Lung (tissue), 12 donors: ENCODE measurements around the gene EXOC2. TPM values are rescaled to one million over a fixed set of nuclear protein-coding genes. Genes with fewer than 3 reads are reported as not detected.

ENCODE experiments used
- ATAC-seq: fragments of 200-7000 bp; cut with Tn5 transposase; one replicate; pipeline ENCODE4 v1.9.1; 2020; ENCODE audit warnings: moderate number of reproducible peaks; ENCODE audit not compliant: insufficient read depth, low FRiP score
- DNase-seq, 3 donors: peaks; one replicate each; pipeline ENCODE4 v3.0.0-alpha.2; 2013 to 2017
- H3K27ac ChIP-seq, 2 donors: one replicate each; pipeline ENCODE4 v1.5.1; 2013; ENCODE audit warnings: mild to moderate bottlenecking in 2 of 2, moderate library complexity in 2 of 2, control low read depth in 1 of 2, inconsistent platforms in 1 of 2, low read depth in 1 of 2, low read length in 1 of 2
- H3K27me3 ChIP-seq, 3 donors: one replicate each; pipeline ENCODE4 v1.5.1; 2013; ENCODE audit warnings: low read length in 2 of 3; ENCODE audit not compliant: control insufficient read depth in 3 of 3, insufficient read depth in 3 of 3
- H3K36me3 ChIP-seq, 4 donors: one replicate each; pipeline ENCODE4 v1.5.1; 2013; ENCODE audit warnings: low read length in 4 of 4, mild to moderate bottlenecking in 1 of 4, moderate library complexity in 1 of 4; ENCODE audit not compliant: control insufficient read depth in 4 of 4, insufficient read depth in 4 of 4
- H3K4me1 ChIP-seq, 5 donors: one replicate each; pipeline ENCODE4 v1.5.1; 2013; ENCODE audit warnings: low read length in 5 of 5, mild to moderate bottlenecking in 2 of 5, moderate library complexity in 1 of 5; ENCODE audit not compliant: control insufficient read depth in 5 of 5, insufficient read depth in 5 of 5
- H3K4me3 ChIP-seq: one replicate; pipeline ENCODE4 v1.5.1; 2013; ENCODE audit warnings: mild to moderate bottlenecking, control low read depth, moderate library complexity
- H3K9ac ChIP-seq, 2 donors: one replicate each; pipeline ENCODE4 v1.5.1; 2013; ENCODE audit warnings: low read length in 2 of 2, control low read depth in 1 of 2; ENCODE audit not compliant: insufficient read depth in 1 of 2
- H3K9me3 ChIP-seq, 4 donors: one replicate each; pipeline ENCODE4 v1.5.1; 2013; ENCODE audit warnings: low read length in 3 of 4, mild to moderate bottlenecking in 1 of 4, moderate library complexity in 1 of 4; ENCODE audit not compliant: control insufficient read depth in 4 of 4, insufficient read depth in 3 of 4
- CTCF ChIP-seq: IDR thresholded peaks from 2 replicates; pipeline ENCODE4 v1.5.1; 2012; ENCODE audit warnings: mild to moderate bottlenecking; ENCODE audit errors: control extremely low read depth, extremely low read depth
- WGBS, 2 donors: extraction: QIAGEN DNeasy Blood & Tissue Kit; methylation state at CpG; one replicate each; pipeline ENCODE4 v1.1.7; 2013; 5-methylcytosine and 5-hydroxymethylcytosine counted together
- polyA plus RNA-seq, 2 donors: library from polyadenylated mRNA; stranded (reverse); fragments of 200-250 nt; gene quantifications; one replicate each; pipeline ENCODE4 v1.2.1, GENCODE V29; 2013
- total RNA-seq, 2 donors: library from RNA; depleted of rRNA in 1 of 2; stranded (reverse); fragments of >200 nt in 1 of 2; gene quantifications; one replicate each; pipeline ENCODE4 v1.2.1, GENCODE V29; 2014 to 2021
- donor health status: control.
- donor health status: control.
- donor health status: Bipolar disorder and iron deficiency.
- donor health status: healthy.
- donor health status: DM: yes; HTN: yes; CAD: no.

EXOC2 gene
- total and polyA plus RNA-seq, 4 donors = 6.3 to 33.0 (median 12.8) TPM

DNA sequence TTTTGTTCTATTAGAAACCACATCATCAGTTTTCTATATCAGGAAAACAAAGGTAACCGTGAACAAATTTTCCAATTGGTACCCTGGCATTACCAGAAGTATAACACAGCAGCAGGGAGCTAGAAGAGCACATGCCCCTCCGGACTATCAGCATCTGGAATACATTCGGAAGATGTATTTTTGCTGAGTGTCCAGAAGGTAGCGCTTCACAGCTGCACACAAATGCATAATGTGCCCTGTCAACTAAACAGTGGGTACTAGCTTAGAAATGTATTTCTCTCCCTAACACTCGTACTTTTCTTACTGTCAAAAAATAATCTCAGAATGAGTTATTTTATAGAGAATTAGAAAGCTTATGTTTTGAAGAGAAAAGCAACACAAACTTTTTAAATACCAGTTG lies 113.6 kb downstream of the EXOC2 start:
- no peak for ATAC-seq
- 90 to 93% methylated on average over 5 of the region's 5 CpGs for WGBS, 2 donors
- H3K9me3 ChIP-seq = peaks cover 0 to 3% (median 1%) of the 10 kb centered on the region in 4 donors
- H3K4me3 ChIP-seq = no peak overlapping the region
- H3K27ac ChIP-seq = no peak overlapping the region
- no peaks in the 10 kb centered on the region for H3K27me3 ChIP-seq
- H3K4me1 ChIP-seq = peaks cover 0 to 24% (median 6%) of the 10 kb centered on the region in 5 donors
- H3K9ac ChIP-seq = no peak overlapping the region
- peak in 2 of 3 donors; percentile 52 to 59 for DNase-seq
- H3K36me3 ChIP-seq = peaks cover 0 to 8% (median 2%) of the 10 kb centered on the region in 4 donors
- no peak for TF ChIP-seq CTCF

DNA sequence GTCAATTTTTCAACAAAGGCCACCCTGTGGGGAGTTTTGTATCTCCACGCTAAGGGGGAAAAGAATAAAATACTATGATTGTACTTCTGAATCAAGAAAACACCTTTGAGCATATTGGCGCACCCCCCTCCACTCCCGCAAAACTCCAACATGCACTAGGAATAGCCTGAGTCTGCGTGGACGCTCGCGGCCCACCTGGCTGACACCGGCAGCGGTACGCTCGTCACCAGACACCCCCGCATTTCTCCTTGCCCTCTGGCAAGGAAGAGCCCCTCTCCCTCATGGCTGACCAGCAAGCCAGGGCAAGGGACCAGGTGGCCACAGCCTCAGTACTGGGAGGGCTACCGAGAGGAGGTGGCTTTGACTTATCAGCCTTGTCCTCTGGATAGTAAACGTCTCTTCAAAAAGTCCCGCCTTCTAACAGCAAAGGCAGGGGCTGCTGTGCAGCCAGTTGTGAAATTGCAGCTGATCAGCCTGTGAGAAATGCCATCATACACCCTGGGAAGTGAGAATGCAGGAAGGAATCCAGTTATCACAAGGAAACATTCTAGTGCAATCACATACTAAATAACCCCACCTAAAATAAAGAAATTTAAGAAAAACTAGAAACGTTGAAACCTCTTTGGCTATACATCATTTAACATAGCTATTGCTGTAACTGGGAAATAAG lies 120.2 kb downstream of the EXOC2 start:
- ATAC-seq (no peak), DNase-seq (no peak)
- H3K4me3 ChIP-seq = no peak overlapping the region

GRCh38 chr6:571892-572291 lies 121.0 kb downstream of the EXOC2 start:
- no peaks in the 10 kb centered on the region for H3K27me3 ChIP-seq
- 87% methylated on average over 6 of the region's 6 CpGs for WGBS, 2 donors
- H3K4me1 ChIP-seq = peaks cover 0 to 5% (median 0%) of the 10 kb centered on the region in 5 donors
- H3K9ac ChIP-seq = no peak overlapping the region
- ATAC-seq = no peak
- TF ChIP-seq CTCF = no peak
- H3K4me3 ChIP-seq = no peak overlapping the region
- peaks cover 0 to 3% (median 1%) of the 10 kb centered on the region in 4 donors for H3K9me3 ChIP-seq
- no peak overlapping the region for H3K27ac ChIP-seq
- DNase-seq = no peak
- H3K36me3 ChIP-seq = peaks cover 11 to 15% (median 13%) of the 10 kb centered on the region in 4 donors

More for the DNA sequence above, 120.2 kb downstream of the EXOC2 start:
- TF ChIP-seq CTCF = no peak
- no peak overlapping the region for H3K9ac ChIP-seq
- peaks cover 9 to 15% (median 13%) of the 10 kb centered on the region in 4 donors for H3K36me3 ChIP-seq
- peaks cover 0 to 3% (median 1%) of the 10 kb centered on the region in 4 donors for H3K9me3 ChIP-seq
- no peaks in the 10 kb centered on the region for H3K27me3 ChIP-seq
- no peak overlapping the region for H3K27ac ChIP-seq
- H3K4me1 ChIP-seq = peaks cover 0 to 8% (median 0%) of the 10 kb centered on the region in 5 donors
- 88 to 90% methylated on average over 16 of the region's 16 CpGs for WGBS, 2 donors
